ENCODE data around the gene VARS1. TPM values are rescaled to one million over a fixed set of nuclear protein-coding genes. Genes with fewer than 3 reads are reported as not detected.

The VARS1 gene
- polyA plus RNA-seq, 2 of the 4 experiments (the other 2 are of a cell fraction), result 17.7 to 57.2 TPM

- TF ChIP-seq REST (IDR thresholded peaks at IDR 0.05) (no peak), EHF (CRISPR knock-in tag; IDR thresholded peaks at IDR 0.05) (no peak), POLR2A (IDR thresholded peaks at IDR 0.05; ENCODE audit: low read length) (no peak), MYC (IDR thresholded peaks at IDR 0.05; ENCODE audit: borderline replicate concordance, low read length) (no peak), ZC3H11A (IDR thresholded peaks at IDR 0.05) (no peak)
Measured at GRCh38 chr6:31770860-31771259, 24.7 kb downstream of the VARS1 start (continued).

- FAIRE-seq (no peak), DNase-seq (ENCODE audit: low read depth in 1 of 2, low spot score in 1 of 2) (peak; percentile 68 to 81), ATAC-seq (peak; percentile 82 to 84)
- POLR2A ChIA-PET, result interaction anchor here (0.9 kb wide), 1 partner anchor 109 kb away, joined by 3 read pairs; the partner anchor contains the start of gene C6orf47
- CTCF ChIA-PET, result interaction anchor here (0.6 to 5.5 kb wide), 34 partner anchors 8 to 91 kb away, joined by 3 to 36 read pairs (median 4); partner anchors contain the start of genes CLIC1, DDAH2, HSPA1A and HSPA1B
- Histone ChIP-seq H3K4me2 (no peak overlapping the region), H3K4me1 (peaks cover under 1% of the 10 kb centered on the region; the same call in 2 of the 3 replicates), H3K9me3 (no peaks in the 10 kb centered on the region), H3K4me3 (no peak overlapping the region), H3K27ac (no peak overlapping the region)
- TF ChIP-seq ZSCAN20 (CRISPR knock-in tag; IDR thresholded peaks at IDR 0.05) (no peak), RAD21 (conservative IDR thresholded peaks at IDR 0.05 in 1 of 2, IDR thresholded peaks at IDR 0.05 in 1 of 2) (peak; percentile 51 to 61), HMGXB4 (CRISPR knock-in tag; IDR thresholded peaks at IDR 0.05; ENCODE audit: borderline replicate concordance) (no peak), JUNB (IDR thresholded peaks at IDR 0.05) (no peak), CEBPB (IDR thresholded peaks at IDR 0.05) (no peak), CTCF (IDR thresholded peaks at IDR 0.05) (peak; percentile 54), EP300 (IDR thresholded peaks at IDR 0.05) (no peak), SMC3 (IDR thresholded peaks at IDR 0.05) (peak; percentile 62), HOXB13 (CRISPR knock-in tag; IDR thresholded peaks at IDR 0.05; ENCODE audit: low read depth) (no peak)
- 51% methylated on average over 12 of the region's 12 CpGs for WGBS (ENCODE audit: missing lambda C conversion rate)
Measured at GRCh38 chr6:31769684-31770371, 25.7 kb downstream of the VARS1 start.

Measured in A549 (cell line).